ENCODE measurements around the gene REXO1.
"Not testable (repeated sequence)": the region's sequence is repeated elsewhere in the genome, so short reads cannot be mapped to it uniquely, and the experiment has no call there.

The REXO1 gene, protein sequence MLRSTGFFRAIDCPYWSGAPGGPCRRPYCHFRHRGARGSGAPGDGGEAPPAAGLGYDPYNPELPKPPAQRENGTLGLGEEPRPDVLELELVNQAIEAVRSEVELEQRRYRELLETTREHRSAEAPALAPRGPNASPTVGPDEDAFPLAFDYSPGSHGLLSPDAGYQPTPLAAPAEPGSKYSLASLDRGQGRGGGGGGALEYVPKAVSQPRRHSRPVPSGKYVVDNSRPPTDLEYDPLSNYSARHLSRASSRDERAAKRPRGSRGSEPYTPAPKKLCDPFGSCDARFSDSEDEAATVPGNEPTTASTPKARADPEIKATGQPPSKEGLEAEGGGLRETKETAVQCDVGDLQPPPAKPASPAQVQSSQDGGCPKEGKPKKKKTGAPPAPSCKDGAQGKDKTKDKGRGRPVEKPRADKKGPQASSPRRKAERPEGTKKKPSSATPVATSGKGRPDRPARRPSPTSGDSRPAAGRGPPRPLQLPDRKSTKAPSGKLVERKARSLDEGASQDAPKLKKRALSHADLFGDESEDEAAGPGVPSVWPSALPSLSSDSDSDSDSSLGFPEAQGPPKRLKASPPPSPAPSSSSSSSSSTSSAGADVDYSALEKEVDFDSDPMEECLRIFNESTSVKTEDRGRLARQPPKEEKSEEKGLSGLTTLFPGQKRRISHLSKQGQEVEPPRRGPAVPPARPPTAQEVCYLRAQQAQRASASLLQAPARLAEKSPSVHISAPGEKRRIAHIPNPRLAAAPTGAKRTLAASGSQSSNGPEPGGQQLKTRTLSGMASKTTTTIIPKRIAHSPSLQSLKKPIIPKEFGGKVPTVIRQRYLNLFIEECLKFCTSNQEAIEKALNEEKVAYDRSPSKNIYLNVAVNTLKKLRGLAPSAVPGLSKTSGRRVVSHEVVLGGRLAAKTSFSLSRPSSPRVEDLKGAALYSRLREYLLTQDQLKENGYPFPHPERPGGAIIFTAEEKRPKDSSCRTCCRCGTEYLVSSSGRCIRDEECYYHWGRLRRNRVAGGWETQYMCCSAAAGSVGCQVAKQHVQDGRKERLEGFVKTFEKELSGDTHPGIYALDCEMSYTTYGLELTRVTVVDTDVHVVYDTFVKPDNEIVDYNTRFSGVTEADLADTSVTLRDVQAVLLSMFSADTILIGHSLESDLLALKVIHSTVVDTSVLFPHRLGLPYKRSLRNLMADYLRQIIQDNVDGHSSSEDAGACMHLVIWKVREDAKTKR

GRCh38 chr19:1848399-1849131 is at the start of gene REXO1:
Gene REXO1, minus strand, starts transcription at chr19:1848483. Its CDS starts 125 bp downstream, at chr19:1848358.
- peak; percentile 97 for DNase-seq

DNA sequence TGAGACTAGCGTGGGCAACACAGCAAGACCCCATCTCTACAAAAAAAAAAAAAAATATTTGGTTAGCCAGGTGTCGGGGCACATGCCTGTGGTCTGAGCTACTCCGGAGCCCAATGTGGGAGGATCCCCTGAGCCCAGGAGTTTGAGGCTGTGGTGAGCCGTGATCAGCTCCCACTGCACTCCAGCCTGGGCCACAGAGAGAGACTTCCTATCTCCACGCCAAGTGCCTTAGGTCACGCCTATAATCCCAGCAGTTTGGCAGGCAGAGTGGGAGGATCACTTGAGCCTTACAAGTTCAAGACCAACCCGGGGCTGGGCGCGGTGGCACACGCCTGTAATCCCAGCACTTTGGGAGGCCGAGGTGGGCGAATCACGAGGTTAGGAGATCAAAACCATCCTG is 48.2 kb upstream of the REXO1 start:
- DNase-seq: no peak

DNA sequence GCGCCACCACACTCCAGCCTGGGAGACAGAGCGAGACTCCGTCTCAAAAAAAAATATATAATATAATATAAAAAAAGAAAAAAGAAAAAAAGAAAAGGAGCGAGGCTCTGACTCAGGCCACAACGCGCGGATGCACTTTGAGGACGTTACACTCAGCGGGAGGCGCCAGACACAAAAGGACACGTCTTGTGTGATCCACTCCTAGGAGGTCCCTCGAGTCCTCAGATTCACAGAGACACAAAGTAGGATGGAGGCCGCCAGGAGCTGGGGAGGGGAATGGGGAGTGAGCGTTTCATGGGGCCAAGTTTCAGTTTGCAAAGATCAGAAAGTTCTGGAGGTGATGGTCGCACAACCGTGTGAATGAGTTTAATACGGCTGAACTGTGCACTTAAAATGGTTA is 45.5 kb upstream of the REXO1 start:
- DNase-seq: no peak

DNA sequence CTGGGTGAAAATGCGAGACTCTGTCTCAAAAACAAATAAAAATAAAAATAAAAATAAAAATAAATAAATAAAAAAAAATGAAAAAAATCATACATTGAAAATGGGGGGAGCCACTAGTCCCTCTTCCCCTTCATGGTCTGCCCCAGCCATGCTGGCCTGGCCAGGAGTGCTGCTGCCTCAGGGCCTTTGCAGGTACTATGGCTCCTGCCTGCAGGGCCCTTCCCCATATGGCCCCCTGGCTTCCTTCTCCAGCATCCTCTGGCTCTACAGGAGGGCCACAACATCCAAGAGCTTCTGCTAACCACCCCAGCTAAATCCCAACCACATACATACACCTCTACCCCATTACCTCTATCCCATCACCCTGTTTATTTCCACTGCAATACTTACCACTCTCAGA is 41.6 kb upstream of the REXO1 start:
- no peak for DNase-seq

DNA sequence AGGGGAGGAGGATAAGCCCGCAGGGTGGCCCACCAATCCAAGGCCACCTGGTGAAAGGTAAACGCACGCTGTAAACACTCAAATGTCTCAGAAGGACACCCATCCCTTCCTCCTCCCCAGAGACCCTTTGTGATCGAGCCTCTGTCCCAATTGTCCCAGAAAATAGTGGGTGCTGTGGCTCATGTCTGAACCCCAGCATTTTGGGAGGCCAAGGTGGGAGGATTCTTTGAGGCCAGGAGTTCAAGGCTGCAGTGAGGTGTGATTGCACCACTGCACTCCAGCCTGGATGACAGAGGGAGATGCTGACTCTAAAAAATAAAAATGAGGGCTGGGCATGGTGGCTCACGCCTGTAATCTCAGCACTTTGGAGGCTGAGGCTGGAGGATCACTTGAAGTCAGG is 40.1 kb upstream of the REXO1 start:
- no peak for DNase-seq

GRCh38 chr19:1886360-1886759 is 38.1 kb upstream of the REXO1 start:
- not testable (repeated sequence) for DNase-seq

GRCh38 chr19:1885398-1886119 is 37.3 kb upstream of the REXO1 start, which contains the start of gene ABHD17A:
Gene ABHD17A, minus strand, starts transcription at chr19:1885496. Its CDS starts 3,930 bp downstream, at chr19:1881566.
- peak; percentile 96 for DNase-seq

DNA sequence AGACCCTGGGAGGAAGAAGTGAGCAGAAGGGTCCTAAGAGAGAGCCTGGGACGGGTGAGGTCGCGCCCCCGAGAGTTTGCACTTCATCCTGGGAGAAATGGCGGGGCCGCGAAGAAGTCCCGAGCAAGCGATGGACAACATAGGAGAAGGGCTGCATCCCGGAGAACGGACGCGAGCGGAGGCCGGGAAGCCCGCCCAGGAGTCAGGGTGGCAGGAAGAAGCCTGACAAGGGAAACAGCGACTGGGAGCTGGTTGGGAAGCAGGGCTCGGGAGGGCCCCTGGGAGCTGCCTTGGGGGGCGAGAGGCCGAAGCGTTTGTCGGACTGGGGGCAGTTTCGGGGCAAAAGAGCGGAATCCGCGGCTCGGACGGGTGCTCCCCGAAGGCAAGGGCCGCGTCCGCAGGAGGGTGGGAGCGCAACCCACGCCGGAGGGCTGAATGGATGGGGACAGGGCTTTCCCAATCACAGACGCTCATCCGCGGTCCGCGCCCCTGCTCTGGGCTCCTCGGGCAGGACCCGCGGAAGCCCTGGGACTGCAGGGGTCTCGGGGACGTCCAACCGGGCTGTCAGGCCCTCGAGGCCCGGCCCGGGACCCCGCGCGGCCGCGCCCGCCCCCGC is 36.5 kb upstream of the REXO1 start:
- no peak for DNase-seq

DNA sequence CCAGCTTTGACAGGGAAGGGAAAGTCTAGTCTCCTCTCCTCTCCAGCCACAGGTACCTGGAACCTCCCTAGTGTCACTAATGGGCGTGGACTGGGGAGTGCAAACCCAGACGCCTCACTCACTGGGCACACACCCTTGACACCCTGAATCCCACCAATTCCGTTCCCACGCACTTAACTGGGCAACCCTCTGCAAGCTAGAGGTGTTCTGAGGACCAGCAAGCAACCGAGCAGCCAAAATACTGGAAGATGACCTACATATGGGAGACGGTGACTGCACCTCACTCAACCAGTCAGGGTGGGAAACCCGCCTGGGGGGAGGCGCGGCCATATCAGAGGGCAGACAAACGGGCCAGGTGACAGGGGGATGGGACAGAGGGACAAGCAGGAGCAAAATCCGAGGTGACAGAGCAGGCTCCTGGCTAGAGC is 36.0 kb upstream of the REXO1 start:
- no peak for DNase-seq

DNA sequence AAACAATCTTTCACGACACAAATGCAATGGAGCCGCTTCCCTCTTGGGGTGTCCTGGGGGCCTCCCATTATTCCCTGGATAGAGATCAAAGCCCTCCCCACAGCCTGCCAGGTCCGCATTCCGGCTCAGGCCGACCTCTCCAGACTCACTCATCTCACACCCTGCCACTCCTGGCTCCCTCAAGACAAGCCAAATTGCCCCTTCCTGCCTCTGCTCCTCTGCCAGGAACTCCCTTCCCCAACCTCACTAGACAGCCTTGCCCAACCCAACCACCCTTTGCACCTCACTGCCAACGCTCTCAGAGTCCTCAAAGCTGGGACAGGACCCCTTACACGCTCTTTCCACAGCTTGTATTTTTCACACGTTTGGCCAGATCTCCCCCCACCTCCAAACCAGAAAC is 35.5 kb upstream of the REXO1 start:
- no peak for DNase-seq

DNA sequence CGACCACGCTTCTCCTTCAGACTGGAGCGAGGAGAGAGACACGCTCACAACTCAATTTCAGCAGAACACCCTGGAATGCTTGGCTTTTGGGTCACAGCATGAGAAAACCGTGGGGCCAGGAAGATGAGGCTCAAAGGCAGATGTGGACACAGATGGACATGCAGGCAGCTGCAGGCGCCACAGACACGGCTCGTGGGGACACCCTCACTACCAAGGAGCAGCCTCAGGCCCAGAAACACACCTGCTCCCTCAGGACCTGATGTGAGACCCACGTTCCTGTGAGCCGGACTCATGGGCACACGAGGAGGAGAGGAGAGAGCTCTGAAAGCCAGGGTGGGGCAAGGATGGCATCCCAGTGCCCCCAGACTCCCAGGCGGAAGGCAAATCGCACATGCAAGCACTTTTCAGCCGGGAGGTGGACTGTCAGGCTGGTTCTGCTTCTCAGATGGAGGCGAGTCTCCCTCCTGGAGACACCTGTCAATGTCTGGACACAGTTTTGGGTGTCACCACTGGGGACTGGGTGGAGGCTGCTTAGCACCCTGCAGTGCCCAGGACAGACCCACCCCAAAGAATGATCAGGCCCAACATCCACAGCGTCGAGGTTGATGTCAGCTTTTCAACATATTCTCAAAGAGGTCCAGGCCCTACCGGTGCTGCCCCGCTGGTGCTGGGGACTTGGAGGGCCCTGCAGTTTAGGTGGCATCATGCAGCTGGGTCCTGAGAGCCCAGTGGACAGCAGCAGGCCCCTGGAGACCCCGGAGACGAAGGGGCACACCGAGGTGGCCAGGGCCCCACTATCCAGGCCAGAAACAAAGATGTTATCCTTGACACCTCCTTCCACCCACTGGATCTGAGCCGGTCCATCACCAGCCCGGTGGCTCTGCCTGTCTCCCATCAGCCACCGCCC is 34.8 kb upstream of the REXO1 start:
- no peak for DNase-seq

- peak; percentile 47 for DNase-seq
Measured at GRCh38 chr19:1882089-1882785, 34.0 kb upstream of the REXO1 start.

GRCh38 chr19:1881393-1882088 is 33.3 kb upstream of the REXO1 start:
- DNase-seq: not testable (repeated sequence)

GRCh38 chr19:1880611-1881392 is 32.5 kb upstream of the REXO1 start:
- DNase-seq: no peak

GRCh38 chr19:1879982-1880381 is 31.7 kb upstream of the REXO1 start:
- DNase-seq: not testable (repeated sequence)

DNA sequence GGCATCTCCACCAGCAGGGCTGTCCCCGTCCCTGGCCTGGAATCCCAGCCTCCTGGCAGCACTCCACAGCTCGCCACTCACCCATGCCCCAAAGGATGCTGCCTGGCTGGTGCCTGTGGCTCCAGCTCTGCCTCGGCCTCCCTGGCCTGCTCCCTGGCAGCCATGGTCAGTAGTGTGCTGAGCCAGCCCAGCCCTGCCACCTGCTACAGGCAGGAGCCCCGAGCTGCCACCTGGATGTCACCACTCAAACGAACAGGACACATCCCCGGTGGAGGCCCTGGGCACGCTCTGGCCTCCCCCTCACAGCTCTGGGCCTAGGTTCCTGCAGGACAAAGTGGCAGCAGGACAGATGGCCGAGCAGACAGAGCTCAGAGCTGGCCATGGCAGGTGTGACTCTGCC is 30.3 kb upstream of the REXO1 start:
- DNase-seq: not testable (repeated sequence)

GRCh38 chr19:1877280-1877660 is 29.0 kb upstream of the REXO1 start:
- not testable (repeated sequence) for DNase-seq
